Measurements from ENCODE around the gene PWWP2A. TPM values are rescaled to one million over a fixed set of nuclear protein-coding genes. Genes with fewer than 3 reads are reported as not detected.

Gene PWWP2A
- total and polyA plus RNA-seq, 2 of the 4 experiments (the other 2 are of a cell fraction), result 8.8 to 12.5 TPM

DNA sequence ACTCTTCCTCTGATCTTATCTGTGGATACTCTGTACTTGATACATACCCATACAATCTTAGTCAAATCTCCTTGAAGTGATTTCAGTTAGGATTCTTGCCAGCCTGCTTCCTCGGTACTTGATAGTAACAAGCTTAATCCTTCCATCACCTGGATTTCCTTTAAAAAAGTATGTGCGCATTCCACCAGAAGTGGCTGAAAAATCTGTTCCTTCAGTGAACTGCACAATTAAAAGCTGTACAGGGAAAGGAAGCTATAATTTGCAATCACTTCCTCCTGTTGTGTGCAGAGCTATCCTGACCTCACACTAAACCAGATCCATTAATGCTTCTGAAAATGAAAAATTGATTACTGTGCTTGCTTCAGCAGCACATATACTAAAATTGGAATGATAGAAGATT lies 47.3 kb downstream of the PWWP2A start:
- no peak overlapping the region for H2AK9ac ChIP-seq (replicated peaks; ENCODE audit: low read depth, low read length, poor library complexity)
- dilution Hi-C loops (cut with HindIII; ENCODE audit: low sequenced_read_pairs, unreplicated experiment), result no loop called here
- H3K56ac ChIP-seq (ENCODE audit: extremely low read depth, insufficient read depth, low read length), result no peak overlapping the region
- no peaks in the 10 kb centered on the region for H3K79me1 ChIP-seq (ENCODE audit: low read depth in 1 of 2, low read length in 2 of 2)
- H3K23ac ChIP-seq (ENCODE audit: low read depth, low read length), result no peak overlapping the region
- H3K9me1 ChIP-seq (ENCODE audit: insufficient read depth, low read length), result no peaks in the 10 kb centered on the region
- H3K18ac ChIP-seq (ENCODE audit: low read depth, low read length), result no peak overlapping the region
- no peak for TF ChIP-seq MXI1 (IDR thresholded peaks at IDR 0.05; ENCODE audit: borderline replicate concordance, low read depth, low read length)
- TF ChIP-seq NFE2L2 (IDR thresholded peaks at IDR 0.05; ENCODE audit: low read depth, low read length), result no peak
- TF ChIP-seq MAFK (IDR thresholded peaks at IDR 0.05; ENCODE audit: low read depth, low read length), result no peak
- TF ChIP-seq POLR2A (IDR thresholded peaks at IDR 0.05; ENCODE audit: low read depth, low read length), result no peak
- TF ChIP-seq, protein P1, sequence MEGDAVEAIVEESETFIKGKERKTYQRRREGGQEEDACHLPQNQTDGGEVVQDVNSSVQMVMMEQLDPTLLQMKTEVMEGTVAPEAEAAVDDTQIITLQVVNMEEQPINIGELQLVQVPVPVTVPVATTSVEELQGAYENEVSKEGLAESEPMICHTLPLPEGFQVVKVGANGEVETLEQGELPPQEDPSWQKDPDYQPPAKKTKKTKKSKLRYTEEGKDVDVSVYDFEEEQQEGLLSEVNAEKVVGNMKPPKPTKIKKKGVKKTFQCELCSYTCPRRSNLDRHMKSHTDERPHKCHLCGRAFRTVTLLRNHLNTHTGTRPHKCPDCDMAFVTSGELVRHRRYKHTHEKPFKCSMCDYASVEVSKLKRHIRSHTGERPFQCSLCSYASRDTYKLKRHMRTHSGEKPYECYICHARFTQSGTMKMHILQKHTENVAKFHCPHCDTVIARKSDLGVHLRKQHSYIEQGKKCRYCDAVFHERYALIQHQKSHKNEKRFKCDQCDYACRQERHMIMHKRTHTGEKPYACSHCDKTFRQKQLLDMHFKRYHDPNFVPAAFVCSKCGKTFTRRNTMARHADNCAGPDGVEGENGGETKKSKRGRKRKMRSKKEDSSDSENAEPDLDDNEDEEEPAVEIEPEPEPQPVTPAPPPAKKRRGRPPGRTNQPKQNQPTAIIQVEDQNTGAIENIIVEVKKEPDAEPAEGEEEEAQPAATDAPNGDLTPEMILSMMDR (conservative IDR thresholded peaks at IDR 0.05; ENCODE audit: low read depth, low read length), result no peak
- no peak for TF ChIP-seq FOS (IDR thresholded peaks at IDR 0.05; ENCODE audit: low read depth, low read length)
- no peak for TF ChIP-seq MAZ (IDR thresholded peaks at IDR 0.05; ENCODE audit: borderline replicate concordance, low read depth, low read length)
- no peak for TF ChIP-seq CEBPB (IDR thresholded peaks at IDR 0.05; ENCODE audit: low read depth, low read length)
- TF ChIP-seq CHD1 (IDR thresholded peaks at IDR 0.05; ENCODE audit: low read depth, low read length), result no peak
- TF ChIP-seq RCOR1 (IDR thresholded peaks at IDR 0.05; ENCODE audit: insufficient replicate concordance, low read length), result no peak
- no peak for TF ChIP-seq RFX5 (IDR thresholded peaks at IDR 0.05; ENCODE audit: low read depth, low read length)
- no peaks in the 10 kb centered on the region for H3K9me3 ChIP-seq (ENCODE audit: control insufficient read depth, insufficient read depth, low read length)
- no peak overlapping the region for H3K4ac ChIP-seq (ENCODE audit: low read depth, low read length)
- ChIA-PET CTCF (no interaction called here), POLR2A (ENCODE audit: unreplicated experiment) (no interaction called here)
- no peak for DNase-seq
- no peak overlapping the region for H4K91ac ChIP-seq (ENCODE audit: insufficient read depth, low read depth, low read length)
- H4K5ac ChIP-seq (ENCODE audit: low read depth, low read length), result no peak overlapping the region
- no peak overlapping the region for H2BK20ac ChIP-seq (ENCODE audit: low read depth, low read length)
- H2BK120ac ChIP-seq (ENCODE audit: low read depth, low read length), result no peak overlapping the region
- BruUV-seq (replicated peaks), result no TSS peak
- H3K4me3 ChIP-seq (ENCODE audit: insufficient read depth, low read depth, low read length), result no peak overlapping the region
- H2AFZ ChIP-seq (replicated peaks; ENCODE audit: low read length, poor library complexity), result no peak overlapping the region
- no peak overlapping the region for H2BK15ac ChIP-seq (ENCODE audit: low read depth, low read length)
- H2AK5ac ChIP-seq (ENCODE audit: low read depth, low read length), result no peak overlapping the region
- no peak overlapping the region for H3K14ac ChIP-seq (replicated peaks; ENCODE audit: low read depth, low read length)
- no peak overlapping the region for H3K4me2 ChIP-seq (ENCODE audit: low read depth, low read length)
- no peaks in the 10 kb centered on the region for H3K4me1 ChIP-seq (ENCODE audit: control insufficient read depth, insufficient read depth, low read length)
- H4K20me1 ChIP-seq (ENCODE audit: insufficient read depth, low read length), result no peaks in the 10 kb centered on the region
- no peak overlapping the region for H3K9ac ChIP-seq (ENCODE audit: low read depth, low read length)
- no peak for ATAC-seq (ENCODE audit: low read depth)
- no peak overlapping the region for H3K27ac ChIP-seq (ENCODE audit: insufficient read depth, low read length)
- H4K8ac ChIP-seq (ENCODE audit: low read depth in 2 of 2, low read length in 2 of 2), result no peak overlapping the region
- no peak overlapping the region for H2BK5ac ChIP-seq (ENCODE audit: low read depth, low read length, poor library complexity, severe bottlenecking)
- intact Hi-C loops (cut with micrococcal nuclease), result no loop called here
- no peaks in the 10 kb centered on the region for H3K27me3 ChIP-seq (ENCODE audit: control insufficient read depth, insufficient read depth, low read length)
- no CpG with 5 or more reads among the region's 2 CpGs for WGBS, 2 experiments (ENCODE audit: extremely low coverage in 2 of 2, insufficient read length in 1 of 2)
- in situ Hi-C loops (cut with MboI; ENCODE audit: low sequenced_read_pairs), result no loop called here
- peaks cover 4% of the 10 kb centered on the region; the same call in 1 of the 2 replicates for H3K36me3 ChIP-seq (ENCODE audit: control insufficient read depth, insufficient read depth, low read length)

All from IMR-90 (cell line).